H9 (cell line): ENCODE results near the gene TRIM36. TPM values are rescaled to one million over a fixed set of nuclear protein-coding genes. Genes with fewer than 3 reads are reported as not detected.

Source experiments
- DNase-seq: peaks from one replicate; pipeline ENCODE4 v3.0.0-alpha.2; 2017
- H2AFZ ChIP-seq: one replicate; pipeline ENCODE4 v1.6.1; 2013; ENCODE audit warnings: mild to moderate bottlenecking, low read length, control low read depth, moderate library complexity
- H2AK5ac ChIP-seq: 2 replicates; pipeline ENCODE4 v1.6.1; 2013; ENCODE audit warnings: low read length, control low read depth, mixed read lengths; ENCODE audit not compliant: insufficient read length
- H2BK120ac ChIP-seq: one replicate; pipeline ENCODE4 v1.6.1; 2013; ENCODE audit warnings: low read depth, mild to moderate bottlenecking, low read length, control low read depth, inconsistent platforms; ENCODE audit not compliant: poor library complexity, severe bottlenecking
- H2BK12ac ChIP-seq: 2 replicates; pipeline ENCODE4 v1.6.1; 2013; ENCODE audit warnings: low read length, control low read depth, mixed read lengths, low read depth; ENCODE audit not compliant: insufficient read length
- H2BK15ac ChIP-seq: 2 replicates; pipeline ENCODE4 v1.6.1; 2013; ENCODE audit warnings: low read depth, low read length, control low read depth
- H2BK20ac ChIP-seq: one replicate; pipeline ENCODE4 v1.6.1; 2013; ENCODE audit warnings: low read depth, mild to moderate bottlenecking, low read length, control low read depth, inconsistent platforms; ENCODE audit not compliant: poor library complexity, severe bottlenecking
- H2BK5ac ChIP-seq: 2 replicates; pipeline ENCODE4 v1.6.1; 2013; ENCODE audit warnings: low read length, control low read depth, mixed read lengths; ENCODE audit not compliant: insufficient read length
- H3K14ac ChIP-seq: 2 replicates; pipeline ENCODE4 v1.6.1; 2013; ENCODE audit warnings: low read length, control low read depth; ENCODE audit not compliant: insufficient read depth
- H3K18ac ChIP-seq: 2 replicates; pipeline ENCODE4 v1.6.1; 2013; ENCODE audit warnings: low read depth, mild to moderate bottlenecking, mixed read lengths, low read length, control low read depth; ENCODE audit not compliant: insufficient read length
- H3K23ac ChIP-seq: 2 replicates; pipeline ENCODE4 v1.6.1; 2013; ENCODE audit warnings: low read length, control low read depth, mixed read lengths, low read depth; ENCODE audit not compliant: insufficient read length
- H3K23me2 ChIP-seq: 2 replicates; pipeline ENCODE4 v1.6.1; 2013; ENCODE audit warnings: low read depth, mild to moderate bottlenecking, mixed read lengths, low read length, control low read depth; ENCODE audit not compliant: insufficient read length, poor library complexity, severe bottlenecking
- H3K27ac ChIP-seq: 2 replicates; pipeline ENCODE4 v1.5.1; 2013; ENCODE audit warnings: low read length, control low read depth, mixed read lengths, low read depth; ENCODE audit not compliant: insufficient read length
- H3K27me3 ChIP-seq: 2 replicates; pipeline ENCODE4 v1.6.1; 2013; ENCODE audit warnings: low read length, control low read depth, inconsistent platforms; ENCODE audit not compliant: insufficient read depth
- H3K4ac ChIP-seq: 2 replicates; pipeline ENCODE4 v1.6.1; 2013; ENCODE audit warnings: low read depth, mild to moderate bottlenecking, control low read depth, inconsistent platforms, low read length, moderate library complexity
- H3K4me1 ChIP-seq: 2 replicates; pipeline ENCODE4 v1.6.1; 2013; ENCODE audit warnings: low read length, control low read depth, inconsistent platforms; ENCODE audit not compliant: insufficient read depth
- H3K4me2 ChIP-seq: 2 replicates; pipeline ENCODE4 v1.6.1; 2013; ENCODE audit warnings: low read length, control low read depth, mixed read lengths; ENCODE audit not compliant: insufficient read length, insufficient read depth
- H3K56ac ChIP-seq: 2 replicates; pipeline ENCODE4 v1.6.1; 2013; ENCODE audit warnings: low read depth, mild to moderate bottlenecking, mixed read lengths, low read length, control low read depth; ENCODE audit not compliant: insufficient read length
- H3K79me1 ChIP-seq: 2 replicates; pipeline ENCODE4 v1.6.1; 2013; ENCODE audit warnings: low read depth, mild to moderate bottlenecking, moderate library complexity, low read length, control low read depth, inconsistent platforms; ENCODE audit not compliant: insufficient read depth, poor library complexity, severe bottlenecking
- H3K79me2 ChIP-seq: 2 replicates; pipeline ENCODE4 v1.6.1; 2013; ENCODE audit warnings: low read length, control low read depth, inconsistent platforms; ENCODE audit not compliant: insufficient read depth
- H3K9ac ChIP-seq: 2 replicates; pipeline ENCODE4 v1.6.1; 2013; ENCODE audit warnings: low read length, control low read depth, mixed read lengths; ENCODE audit not compliant: insufficient read length; ENCODE audit errors: extremely low read depth
- H3K9me3 ChIP-seq: one replicate; pipeline ENCODE4 v1.6.1; 2013; ENCODE audit warnings: low read depth, low read length, inconsistent platforms; ENCODE audit not compliant: control insufficient read depth
- H3T11ph ChIP-seq: one replicate; pipeline ENCODE4 v1.6.1; 2013; ENCODE audit warnings: mild to moderate bottlenecking, low read length, control low read depth, inconsistent platforms
- H4K20me1 ChIP-seq: one replicate; pipeline ENCODE4 v1.6.1; 2013; ENCODE audit not compliant: control insufficient read depth, insufficient read length, insufficient read depth
- H4K5ac ChIP-seq: 2 replicates; pipeline ENCODE4 v1.6.1; 2013; ENCODE audit warnings: low read depth, mild to moderate bottlenecking, mixed read lengths, low read length, control low read depth; ENCODE audit not compliant: insufficient read length
- H4K8ac ChIP-seq: replicated peaks from 2 replicates; pipeline ENCODE4 v1.6.1; 2013; ENCODE audit warnings: low read length, control low read depth, mixed read lengths, low read depth; ENCODE audit not compliant: insufficient read length
- H4K91ac ChIP-seq: 2 replicates; pipeline ENCODE4 v1.6.1; 2013; ENCODE audit warnings: low read depth, mild to moderate bottlenecking, moderate library complexity, mixed read lengths, low read length, control low read depth; ENCODE audit not compliant: insufficient read length
- H3K27ac Mint-ChIP-seq, 3 experiments: 2 replicates in 2 of 3; 3 replicates in 1 of 3; pipeline ENCODE4 v1.8.0; 2020 to 2021; ENCODE audit warnings: mixed read lengths in 3 of 3, mild to moderate bottlenecking in 1 of 3, moderate library complexity in 1 of 3
- H3K27me3 Mint-ChIP-seq: 2 replicates; pipeline ENCODE4 v1.8.0; 2021; ENCODE audit warnings: low read depth, mild to moderate bottlenecking, moderate library complexity, mixed read lengths
- H3K36me3 Mint-ChIP-seq, 3 experiments: 2 replicates in 2 of 3; 3 replicates in 1 of 3; pipeline ENCODE4 v1.8.0; 2020 to 2021; ENCODE audit warnings: low read depth in 3 of 3, mixed read lengths in 3 of 3; ENCODE audit not compliant: insufficient read depth in 1 of 3
- H3K4me1 Mint-ChIP-seq, 2 experiments: 2 replicates each; pipeline ENCODE4 v1.8.0; 2020; ENCODE audit warnings: mixed read lengths in 2 of 2
- H3K4me3 Mint-ChIP-seq, 2 experiments: 2 replicates in 1 of 2; 3 replicates in 1 of 2; pipeline ENCODE4 v1.8.0; 2020 to 2021; ENCODE audit warnings: mild to moderate bottlenecking in 2 of 2, mixed read lengths in 2 of 2, moderate library complexity in 1 of 2
- H3K9me3 Mint-ChIP-seq, 2 experiments: 2 replicates in 1 of 2; 3 replicates in 1 of 2; pipeline ENCODE4 v1.8.0; 2020; ENCODE audit warnings: mild to moderate bottlenecking in 2 of 2, mixed read lengths in 2 of 2, moderate library complexity in 1 of 2
- CTCF ChIP-seq: fragments of 200-600 bp; sonication (generic); conservative IDR thresholded peaks from 3 replicates; pipeline ENCODE4 v1.8.0; 2021; ENCODE audit warnings: antibody characterized with exemption, mild to moderate bottlenecking
- WGBS: extraction: QIAGEN DNeasy Blood & Tissue Kit; methylation state at CpG from one replicate; pipeline ENCODE4 v1.1.7; 2013; ENCODE audit warnings: missing lambda C conversion rate, low lambda C conversion rate, mixed read lengths; ENCODE audit not compliant: insufficient read length; ENCODE audit errors: extremely low coverage; 5-methylcytosine and 5-hydroxymethylcytosine counted together
- total RNA-seq: library from RNA; stranded (reverse); gene quantifications from 2 replicates; pipeline ENCODE4 v1.2.1, GENCODE V29; 2021

Gene TRIM36
- total RNA-seq, 1 experiment from 2014 or later, result 14.6 TPM

GRCh38 chr5:115097236-115097635 lies 72.5 kb downstream of the TRIM36 start:
- H3K79me1 ChIP-seq, result no peaks in the 10 kb centered on the region
- no peak overlapping the region for H3K27ac ChIP-seq
- H2BK15ac ChIP-seq, result no peak overlapping the region
- H3K36me3 Mint-ChIP-seq, result no peaks in the 10 kb centered on the region; a peak in 1 of 7 replicates
- no peak overlapping the region for H4K91ac ChIP-seq
- no peak overlapping the region for H3K4me3 Mint-ChIP-seq
- H3K4ac ChIP-seq, result no peak overlapping the region
- no peak overlapping the region for H4K8ac ChIP-seq
- H2BK120ac ChIP-seq, result no peak overlapping the region
- no peaks in the 10 kb centered on the region for H3K9me3 ChIP-seq
- no peak overlapping the region for H3K18ac ChIP-seq
- H2BK5ac ChIP-seq, result no peak overlapping the region
- no peak overlapping the region for H3K27ac Mint-ChIP-seq
- H2AFZ ChIP-seq, result no peak overlapping the region
- no peak overlapping the region for H3T11ph ChIP-seq
- H3K9ac ChIP-seq, result no peak overlapping the region
- no peaks in the 10 kb centered on the region; a peak in 1 of 5 replicates for H3K9me3 Mint-ChIP-seq
- H3K23me2 ChIP-seq, result no peaks in the 10 kb centered on the region
- TF ChIP-seq CTCF, result no peak
- WGBS, result no CpG with 5 or more reads among the region's 2 CpGs
- H3K4me2 ChIP-seq, result no peak overlapping the region
- H4K20me1 ChIP-seq, result no peaks in the 10 kb centered on the region
- peaks cover 13 to 16% of the 10 kb centered on the region in 2 experiments for H3K4me1 Mint-ChIP-seq
- no peak overlapping the region for H2AK5ac ChIP-seq
- H3K27me3 ChIP-seq, result no peaks in the 10 kb centered on the region
- H2BK20ac ChIP-seq, result no peak overlapping the region
- H3K14ac ChIP-seq, result no peak overlapping the region
- no peak overlapping the region for H3K56ac ChIP-seq
- H2BK12ac ChIP-seq, result no peak overlapping the region
- no peaks in the 10 kb centered on the region for H3K79me2 ChIP-seq
- DNase-seq, result no peak
- H3K27me3 Mint-ChIP-seq, result peaks cover 3% of the 10 kb centered on the region
- no peak overlapping the region for H3K23ac ChIP-seq
- no peaks in the 10 kb centered on the region for H3K4me1 ChIP-seq
- H4K5ac ChIP-seq, result no peak overlapping the region
